Stimulated activated CD8-positive, alpha-beta memory T cell treated with anti-CD3 and anti-CD28 coated beads, Interleukin-15, amount 100 ng/mL, for 1 hour (primary cell): ENCODE results near the gene SRRD.

Experiments used
- DNase-seq: peaks from one replicate; pipeline ENCODE4 v3.0.0-alpha.2; 2020; ENCODE audit warnings: low read depth

The SRRD gene

GRCh38 chr22:26453812-26454500 is 29.7 kb upstream of the SRRD start:
- DNase-seq = no peak

GRCh38 chr22:26457661-26458272 is 25.9 kb upstream of the SRRD start:
- DNase-seq = no peak

- no peak for DNase-seq
Measured at GRCh38 chr22:26460202-26460601, 23.5 kb upstream of the SRRD start.

- DNase-seq = peak; percentile 15
Measured at GRCh38 chr22:26461188-26461810, 22.4 kb upstream of the SRRD start.

GRCh38 chr22:26462051-26462450 is 21.6 kb upstream of the SRRD start:
- no peak for DNase-seq

GRCh38 chr22:26462641-26463040 is 21.0 kb upstream of the SRRD start:
- DNase-seq = no peak

- DNase-seq = no peak
Measured at GRCh38 chr22:26463101-26463661, 20.5 kb upstream of the SRRD start.

GRCh38 chr22:26463688-26464087 is 20.0 kb upstream of the SRRD start:
- no peak for DNase-seq

GRCh38 chr22:26464312-26464711 is 19.4 kb upstream of the SRRD start:
- DNase-seq = no peak

- no peak for DNase-seq
Measured at GRCh38 chr22:26466196-26466595, 17.5 kb upstream of the SRRD start.

GRCh38 chr22:26470807-26471206 is 12.9 kb upstream of the SRRD start:
- DNase-seq = no peak

- no peak for DNase-seq
Measured at GRCh38 chr22:26471522-26471921, 12.2 kb upstream of the SRRD start.

GRCh38 chr22:26474682-26475081 is 9.0 kb upstream of the SRRD start:
- DNase-seq = no peak

- no peak for DNase-seq
Measured at GRCh38 chr22:26476705-26477340, 6.9 kb upstream of the SRRD start.

GRCh38 chr22:26477341-26477731 is 6.3 kb upstream of the SRRD start:
- DNase-seq = no peak

GRCh38 chr22:26479043-26479791 is 4.5 kb upstream of the SRRD start:
- DNase-seq = no peak

GRCh38 chr22:26479792-26480610 is 3.7 kb upstream of the SRRD start:
- DNase-seq = no peak

- no peak for DNase-seq
Measured at GRCh38 chr22:26480611-26480932, 3.1 kb upstream of the SRRD start.

GRCh38 chr22:26481112-26481693 is 2.5 kb upstream of the SRRD start:
- DNase-seq = no peak

- DNase-seq = no peak
Measured at GRCh38 chr22:26481694-26482093, 2.0 kb upstream of the SRRD start.

GRCh38 chr22:26482161-26482560 is 1.5 kb upstream of the SRRD start:
- DNase-seq = no peak
